H1 (cell line): ENCODE data around the gene RBM6. TPM values are rescaled to one million over a fixed set of nuclear protein-coding genes. Genes with fewer than 3 reads are reported as not detected.

Experiments
- CTCF ChIA-PET: fragments of 300-600 bp; sonication (Branson Sonifier 250); formaldehyde crosslinking; loops from one replicate; lab custom pipeline; 2021; ENCODE audit not compliant: partially characterized antibody; lab: Charles Lee
- POLR2A ChIA-PET: fragments of 300-600 bp; sonication (Branson Sonifier 250); formaldehyde crosslinking; loops from one replicate; lab custom pipeline; 2021; ENCODE audit warnings: inconsistent platforms; ENCODE audit not compliant: partially characterized antibody; lab: Charles Lee
- DNase-seq, 2 experiments: peaks; one replicate each; pipeline versions ENCODE4 v3.0.0 to v3.0.0-alpha.2; 2010 to 2022; ENCODE audit warnings: low spot score in 2 of 2, low read depth in 1 of 2, mixed read lengths in 1 of 2
- FAIRE-seq: peaks from 2 replicates; lab custom pipeline; 2011; peaks lifted over from hg19 to GRCh38; lab: Jason Lieb, UNC
- H2AFZ ChIP-seq: 2 replicates; pipeline ENCODE4 v1.8.1; 2012; ENCODE audit warnings: low read length, inconsistent platforms
- H2AK5ac ChIP-seq: 2 replicates; pipeline ENCODE4 v1.6.1; 2013; ENCODE audit warnings: low read depth, low read length
- H2BK120ac ChIP-seq: replicated peaks from 2 replicates; pipeline ENCODE3; 2013; ENCODE audit warnings: low read depth, low read length, inconsistent platforms
- H2BK12ac ChIP-seq: 2 replicates; pipeline ENCODE4 v1.6.1; 2013; ENCODE audit warnings: low read depth, low read length
- H2BK15ac ChIP-seq: 2 replicates; pipeline ENCODE4 v1.6.1; 2013; ENCODE audit warnings: low read length
- H2BK20ac ChIP-seq: 2 replicates; pipeline ENCODE4 v1.6.1; 2013; ENCODE audit warnings: low read length
- H2BK5ac ChIP-seq: 2 replicates; pipeline ENCODE4 v1.6.1; 2013; ENCODE audit warnings: low read depth, low read length
- H3K14ac ChIP-seq: 2 replicates; pipeline ENCODE4 v1.6.1; 2013; ENCODE audit warnings: inconsistent platforms; ENCODE audit not compliant: insufficient read length
- H3K18ac ChIP-seq: 2 replicates; pipeline ENCODE4 v1.6.1; 2013; ENCODE audit warnings: low read length; ENCODE audit errors: extremely low read depth
- H3K23ac ChIP-seq: 2 replicates; pipeline ENCODE4 v1.6.1; 2013; ENCODE audit warnings: inconsistent platforms; ENCODE audit not compliant: insufficient read length
- H3K23me2 ChIP-seq: 2 replicates; pipeline ENCODE4 v1.6.1; 2013; ENCODE audit warnings: low read depth, low read length
- H3K27ac ChIP-seq: 2 replicates; pipeline ENCODE4 v1.6.1; 2011; ENCODE audit warnings: low read depth, low read length, inconsistent platforms
- H3K27me3 ChIP-seq, 4 experiments: replicated peaks in 1 of 4; 1 replicate in 1 of 4; 2 replicates in 3 of 4; pipeline versions ENCODE4 v1.6.1 to v1.8.1; 2011 to 2013; ENCODE audit warnings: low read length in 3 of 4, mild to moderate bottlenecking in 3 of 4, inconsistent platforms in 2 of 4, mixed read lengths in 2 of 4, moderate library complexity in 1 of 4; ENCODE audit not compliant: control insufficient read depth in 3 of 4, insufficient read depth in 3 of 4; ENCODE audit errors: extremely low read depth in 1 of 4
- H3K36me3 ChIP-seq, 4 experiments: 2 replicates each; pipeline versions ENCODE4 v1.6.1 to v1.8.1; 2011 to 2013; ENCODE audit warnings: mild to moderate bottlenecking in 4 of 4, low read length in 3 of 4, moderate library complexity in 2 of 4, control low read depth in 1 of 4, inconsistent platforms in 1 of 4; ENCODE audit not compliant: insufficient read depth in 4 of 4, control insufficient read depth in 2 of 4
- H3K4ac ChIP-seq: replicated peaks from 2 replicates; pipeline ENCODE3; 2013; ENCODE audit warnings: low read length, low read depth, mixed read lengths, inconsistent platforms; ENCODE audit not compliant: insufficient read length
- H3K4me1 ChIP-seq, 4 experiments: replicated peaks in 1 of 4; 1 replicate in 1 of 4; 2 replicates in 3 of 4; pipeline versions ENCODE4 v1.6.1 to v1.8.1; 2011 to 2013; ENCODE audit warnings: low read length in 3 of 4, inconsistent platforms in 2 of 4, mixed read lengths in 1 of 4; ENCODE audit not compliant: insufficient read depth in 4 of 4, control insufficient read depth in 3 of 4
- H3K4me2 ChIP-seq, 2 experiments: 2 replicates each; pipeline versions ENCODE4 v1.6.1 to v1.8.1; 2011 to 2013; ENCODE audit warnings: low read depth in 2 of 2, low read length in 2 of 2, control low read depth in 1 of 2, inconsistent platforms in 1 of 2, mild to moderate bottlenecking in 1 of 2; ENCODE audit not compliant: insufficient read depth in 1 of 2
- H3K4me3 ChIP-seq, 4 experiments: fragments of 200-600, 300-600 bp in 1 of 4; sonication (generic), shearing (Covaris generic), sonication (Bioruptor Twin) in 1 of 4; 2 replicates each; pipeline versions ENCODE4 v1.5.1 to v1.8.1; 2011 to 2016; ENCODE audit warnings: low read length in 4 of 4, low read depth in 3 of 4, control low read depth in 2 of 4, inconsistent platforms in 2 of 4, mild to moderate bottlenecking in 2 of 4, mixed read lengths in 1 of 4, moderate library complexity in 1 of 4; ENCODE audit not compliant: insufficient read depth in 2 of 4; ENCODE audit errors: extremely low read depth in 1 of 4
- H3K56ac ChIP-seq: replicated peaks from 2 replicates; pipeline ENCODE3; 2013; ENCODE audit warnings: low read depth, mild to moderate bottlenecking, mixed read lengths, low read length, inconsistent platforms; ENCODE audit not compliant: insufficient read length
- H3K79me1 ChIP-seq: 2 replicates; pipeline ENCODE4 v1.6.1; 2013; ENCODE audit warnings: low read depth, low read length, control low read depth
- H3K79me2 ChIP-seq, 2 experiments: 2 replicates each; pipeline versions ENCODE4 v1.6.1 to v1.8.1; 2012 to 2013; ENCODE audit warnings: low read length in 2 of 2, mild to moderate bottlenecking in 2 of 2, inconsistent platforms in 1 of 2; ENCODE audit not compliant: insufficient read depth in 2 of 2, control insufficient read depth in 1 of 2
- H3K9ac ChIP-seq, 4 experiments: replicated peaks in 1 of 4; 1 replicate in 1 of 4; 2 replicates in 3 of 4; pipeline versions ENCODE4 v1.6.1 to v1.8.1; 2011 to 2013; ENCODE audit warnings: low read depth in 3 of 4, low read length in 3 of 4, control low read depth in 2 of 4, mild to moderate bottlenecking in 2 of 4, moderate library complexity in 2 of 4, inconsistent platforms in 1 of 4; ENCODE audit errors: extremely low read depth in 1 of 4
- H3K9me3 ChIP-seq, 2 experiments: 2 replicates each; pipeline versions ENCODE4 v1.6.1 to v1.8.1; 2012 to 2013; ENCODE audit warnings: mild to moderate bottlenecking in 2 of 2, moderate library complexity in 2 of 2, control low read depth in 1 of 2, inconsistent platforms in 1 of 2, low read depth in 1 of 2, low read length in 1 of 2, mixed read lengths in 1 of 2; ENCODE audit not compliant: insufficient read depth in 2 of 2
- H4K20me1 ChIP-seq, 2 experiments: replicated peaks in 1 of 2; 2 replicates each; pipeline versions ENCODE3 to v1.8.1; 2011 to 2013; ENCODE audit warnings: inconsistent platforms in 2 of 2, low read length in 2 of 2, mild to moderate bottlenecking in 1 of 2; ENCODE audit not compliant: insufficient read depth in 2 of 2, control insufficient read depth in 1 of 2
- H4K5ac ChIP-seq: 2 replicates; pipeline ENCODE4 v1.6.1; 2013; ENCODE audit warnings: low read length, low read depth, mixed read lengths, inconsistent platforms; ENCODE audit not compliant: insufficient read length
- H4K8ac ChIP-seq: 2 replicates; pipeline ENCODE4 v1.8.0; 2013; ENCODE audit warnings: mild to moderate bottlenecking, moderate library complexity, low read length, inconsistent platforms; ENCODE audit not compliant: insufficient read depth; ENCODE audit errors: extremely low read depth
- H4K91ac ChIP-seq: replicated peaks from 2 replicates; pipeline ENCODE3; 2013; ENCODE audit warnings: low read length, mixed read lengths, inconsistent platforms; ENCODE audit not compliant: insufficient read length
- CHD2 ChIP-seq: IDR thresholded peaks from 2 replicates; pipeline ENCODE4 v1.6.1; 2012; ENCODE audit warnings: low read length, improper control_type of control experiment
- CTBP2 ChIP-seq: IDR thresholded peaks from 2 replicates; pipeline ENCODE4 v1.7.0; 2011; ENCODE audit warnings: borderline replicate concordance, mild to moderate bottlenecking, moderate library complexity, mixed read lengths, low read length; ENCODE audit not compliant: insufficient read depth, insufficient read length
- HDAC2 ChIP-seq, 2 experiments: fragments of 300-600 bp in 1 of 2; sonication (generic) in 1 of 2; IDR thresholded peaks; 2 replicates each; pipeline ENCODE4 v1.6.1; 2011 to 2012; ENCODE audit warnings: low read depth in 2 of 2, low read length in 2 of 2, mild to moderate bottlenecking in 2 of 2, moderate library complexity in 2 of 2, borderline replicate concordance in 1 of 2, inconsistent platforms in 1 of 2
- KDM4A ChIP-seq: IDR thresholded peaks from one replicate; pipeline ENCODE4 v1.7.1; 2012; ENCODE audit warnings: low read depth, mild to moderate bottlenecking, moderate library complexity, low read length, inconsistent platforms; ENCODE audit not compliant: severe bottlenecking
- RBBP5 ChIP-seq: IDR thresholded peaks from 2 replicates; pipeline ENCODE4 v1.7.1; 2012; ENCODE audit warnings: low read depth, mild to moderate bottlenecking, inconsistent platforms, low read length, moderate library complexity, borderline replicate concordance
- SAP30 ChIP-seq: fragments of 300-600 bp; sonication (generic); IDR thresholded peaks from 2 replicates; pipeline ENCODE4 v1.7.1; 2012; ENCODE audit warnings: low read length, moderate library complexity, mild to moderate bottlenecking, inconsistent platforms; ENCODE audit not compliant: insufficient read depth, insufficient replicate concordance
- SIN3A ChIP-seq, 2 experiments: IDR thresholded peaks in 1 of 2; conservative IDR thresholded peaks in 1 of 2; 2 replicates each; pipeline ENCODE4 v1.6.1; 2011 to 2012; ENCODE audit warnings: low read length in 2 of 2, improper control_type of control experiment in 1 of 2, low read depth in 1 of 2, mild to moderate bottlenecking in 1 of 2
- SIRT6 ChIP-seq: IDR thresholded peaks from one replicate; pipeline ENCODE4 v1.7.1; 2012; ENCODE audit warnings: low read length, inconsistent platforms
- WGBS, 2 experiments: shearing (Covaris generic) in 1 of 2; methylation state at CpG; one replicate each; pipeline versions ENCODE4 v1.1.6 to v1.1.7; 2013 to 2015; ENCODE audit warnings: low lambda C conversion rate in 2 of 2, mixed read lengths in 2 of 2, inconsistent platforms in 1 of 2, low coverage in 1 of 2, missing lambda C conversion rate in 1 of 2; ENCODE audit not compliant: insufficient replicate concordance in 2 of 2, insufficient coverage in 1 of 2, insufficient read length in 1 of 2; ENCODE audit errors: extremely low coverage in 1 of 2, missing lambda C conversion rate in 1 of 2; 5-methylcytosine and 5-hydroxymethylcytosine counted together
- polyA plus RNA-seq, 7 experiments: library from polyadenylated mRNA; depleted of rRNA in 3 of 7; stranded (reverse) in 5 of 7; unstranded in 2 of 7; fragments of >200 nt in 5 of 7; fragments of 200-250 nt in 2 of 7; gene quantifications; 1 replicate in 5 of 7; 2 replicates in 1 of 7; 4 replicates in 1 of 7; pipeline versions ENCODE4 v1.2.1 to v1.2.3, GENCODE V29; 2011 to 2013; ENCODE audit warnings: missing spikeins in 2 of 7, mixed read lengths in 2 of 7
- total RNA-seq: library from RNA; stranded (reverse); fragmentation: NEBNext Ultra II Directional; extraction: Animal tissue kit (Norgen Biotek cat#: 25700); gene quantifications from 2 replicates; pipeline ENCODE4 v1.2.1, GENCODE V29; 2021

RBM6 gene
- total and polyA plus RNA-seq, 2 of the 8 experiments (the other 6 are each of a cell fraction or from before 2014, with no cell fraction given) = 30.6 to 80.1 TPM

DNA sequence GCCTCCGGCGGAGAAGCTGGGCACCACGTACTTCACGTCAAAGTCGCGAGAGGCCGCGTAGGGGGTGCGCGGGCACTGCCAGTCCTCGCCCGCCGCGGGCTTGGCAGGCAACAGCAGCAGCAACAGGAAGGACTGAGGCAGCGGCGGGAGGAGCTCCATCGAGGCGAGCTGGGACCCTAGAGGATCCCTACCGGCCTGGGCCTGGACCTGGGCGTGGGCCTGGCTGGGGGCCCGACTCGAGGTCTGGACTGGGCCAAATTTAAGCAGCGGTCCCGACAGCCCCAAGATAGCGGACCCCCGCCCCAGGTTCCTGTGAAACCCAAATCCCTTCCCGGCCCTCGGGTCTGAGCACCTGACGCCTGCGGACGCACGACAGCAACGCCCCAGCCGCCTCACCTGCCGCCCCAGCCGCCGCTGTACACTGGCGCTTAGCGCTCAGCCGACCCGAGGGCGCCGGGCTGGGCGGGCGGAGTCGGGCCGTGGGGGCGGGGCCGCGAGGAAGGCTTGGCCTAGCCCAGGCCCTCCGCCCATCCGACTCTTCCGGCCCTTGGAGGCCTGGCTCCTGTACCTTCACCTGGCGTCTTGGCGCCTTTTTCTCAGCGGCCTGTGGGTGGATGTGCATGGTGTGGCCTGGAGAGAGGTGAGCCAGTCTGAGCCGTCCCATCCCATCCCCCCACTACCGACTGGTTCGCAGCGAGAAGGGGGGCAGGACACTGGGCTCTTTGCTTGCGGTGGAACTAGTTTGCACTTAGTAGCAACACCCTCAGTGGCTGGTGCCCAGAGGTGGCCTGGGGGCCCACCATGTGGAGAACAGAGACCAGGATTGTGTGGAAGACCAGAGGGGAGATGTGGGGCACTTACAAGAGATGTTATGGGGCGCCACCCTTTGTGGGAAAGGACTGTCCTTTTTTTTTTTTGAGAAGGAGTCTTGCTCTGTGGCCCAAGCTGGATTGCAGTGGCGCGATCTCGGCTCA, 36.2 kb upstream of the RBM6 start, which contains the start of gene MST1R:
Gene MST1R, minus strand, starts transcription at position 423 of the 974 bp plus-strand sequence. Its CDS starts 264 bp downstream, at position 159.
- Histone ChIP-seq H2AK5ac (peak within 1 kb of the TSS; percentile 54; the same call in 1 of the 2 replicates), H3K18ac (peak within 1 kb of the TSS; percentile 94), H3K4me3 (peak within 1 kb of the TSS in 3 of 4 experiments; percentile 21 to 49 (median 29); a peak in 6 of 8 replicates), H4K5ac (peak within 1 kb of the TSS; percentile 91), H3K9me3 (no peaks in the 10 kb centered on the region), H3K4me1 (peaks cover 0 to 27% (median 18%) of the 10 kb centered on the region in 4 experiments; a peak in 6 of 7 replicates), H3K36me3 (no peaks in the 10 kb centered on the region), H4K20me1 (peaks cover 0 to 2% of the 10 kb centered on the region in 2 experiments), H4K8ac (peak within 1 kb of the TSS; percentile 87), H4K91ac (peak within 1 kb of the TSS; percentile 92), H3K9ac (peak within 1 kb of the TSS in 2 of 4 experiments; percentile 51 to 58; a peak in 3 of 7 replicates), H3K23me2 (no peaks in the 10 kb centered on the region; the same call in 1 of the 2 replicates), H3K23ac (no peak within 1 kb of the TSS), H2AFZ (peak within 1 kb of the TSS; percentile 87; the same call in 1 of the 2 replicates), H2BK12ac (peak within 1 kb of the TSS; percentile 88; the same call in 1 of the 2 replicates), H3K14ac (no peak within 1 kb of the TSS), H2BK20ac (peak within 1 kb of the TSS; percentile 82; the same call in 1 of the 2 replicates), H3K27ac (peak within 1 kb of the TSS; percentile 29; the same call in 1 of the 2 replicates), H2BK5ac (peak within 1 kb of the TSS; percentile 45; the same call in 1 of the 2 replicates), H3K4ac (peak within 1 kb of the TSS; percentile 75), H3K79me2 (no peaks in the 10 kb centered on the region), H2BK15ac (peak within 1 kb of the TSS; percentile 95), H3K79me1 (no peaks in the 10 kb centered on the region), H2BK120ac (peak within 1 kb of the TSS; percentile 60), H3K4me2 (peak within 1 kb of the TSS; percentile 46 to 68), H3K27me3 (peaks cover 0 to 3% (median 1%) of the 10 kb centered on the region in 4 experiments; a peak in 3 of 7 replicates), H3K56ac (peak within 1 kb of the TSS; percentile 83)
- DNase-seq (peak; percentile 76 to 95), FAIRE-seq (peak; percentile 7)
- ChIA-PET CTCF (interaction anchor here (0.8 to 16.1 kb wide), 8 partner anchors 22 to 202 kb away, joined by 3 to 306 read pairs (median 10); partner anchors contain the start of gene AMIGO3), POLR2A (interaction anchor here (0.7 to 5.1 kb wide), 9 partner anchors 8 to 65 kb away, joined by 3 to 23 read pairs (median 3); partner anchors contain the start of gene RBM6)
- 42% methylated on average over 59 of the region's 65 CpGs; no CpG with 5 or more reads in 1 of the 2 experiments for WGBS, 2 experiments
- TF ChIP-seq SIN3A (conservative IDR thresholded peaks at IDR 0.05 in 1 of 2, IDR thresholded peaks at IDR 0.05 in 1 of 2; ENCODE audit: low read depth in 1 of 2, low read length in 2 of 2) = 0 out of 4 replicates have a peak, but pooled peaks of 1 of the 2 experiments have one; percentile 35
- TF ChIP-seq KDM4A = peak; percentile 36
- TF ChIP-seq SAP30 = no peak
- TF ChIP-seq CHD2 = peak; percentile 68
- no peak for TF ChIP-seq SIRT6
- TF ChIP-seq CTBP2 = no peak
- TF ChIP-seq RBBP5 = peak; percentile 81; the same call in 1 of the 2 replicates
- TF ChIP-seq HDAC2 (IDR thresholded peaks at IDR 0.05; ENCODE audit: borderline replicate concordance in 1 of 2, low read depth in 2 of 2, low read length in 2 of 2) = no peak
